Stimulated activated CD8-positive, alpha-beta memory T cell treated with anti-CD3 and anti-CD28 coated beads, Interleukin-4, amount 100 ng/mL, for 24 hours (primary cell): ENCODE measurements around the gene NPPB.

Experiments used
- DNase-seq: peaks from one replicate; pipeline ENCODE4 v3.0.0-alpha.2; 2020; ENCODE audit warnings: low read depth

Gene NPPB

DNA sequence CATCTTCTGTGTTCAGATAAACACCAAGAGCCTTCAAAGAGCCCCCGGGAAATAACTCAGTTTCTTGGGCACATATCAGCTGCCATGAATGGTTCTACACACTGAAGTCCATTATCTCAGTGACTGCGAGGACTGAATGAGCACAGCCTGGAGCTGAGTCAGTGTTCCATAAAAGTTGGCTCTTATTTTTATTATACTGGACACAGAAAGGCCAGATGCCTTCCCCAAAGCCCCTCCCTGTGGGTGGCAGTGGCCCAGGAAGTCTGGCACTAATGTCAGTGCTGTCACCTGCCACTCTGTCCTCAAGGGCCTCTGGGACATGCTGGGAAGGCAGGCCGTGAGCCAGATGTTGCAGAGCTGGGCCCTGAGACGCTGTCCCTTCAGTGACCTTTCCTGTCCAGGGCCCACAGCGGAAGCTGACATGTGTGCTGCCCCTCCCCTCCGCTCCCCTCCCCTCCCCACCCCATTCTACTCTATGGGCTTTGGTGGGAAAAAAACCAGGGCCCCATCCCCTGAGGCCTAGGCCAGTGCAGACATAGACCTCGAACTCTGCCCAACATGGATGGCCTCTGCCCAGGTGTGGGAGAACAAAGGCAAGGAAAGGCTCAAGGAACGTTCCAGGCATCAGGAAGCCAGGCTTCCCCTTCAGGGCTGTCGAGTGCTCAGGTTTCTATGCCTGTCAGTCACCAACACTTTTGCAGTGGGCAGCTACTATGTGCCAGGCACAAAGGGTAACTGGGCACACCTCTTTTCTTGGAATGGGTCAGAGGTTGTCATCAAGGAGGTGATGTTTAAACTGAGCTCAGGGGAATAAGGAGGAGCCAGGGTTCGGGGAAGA is 22.4 kb upstream of the NPPB start:
- DNase-seq = no peak

DNA sequence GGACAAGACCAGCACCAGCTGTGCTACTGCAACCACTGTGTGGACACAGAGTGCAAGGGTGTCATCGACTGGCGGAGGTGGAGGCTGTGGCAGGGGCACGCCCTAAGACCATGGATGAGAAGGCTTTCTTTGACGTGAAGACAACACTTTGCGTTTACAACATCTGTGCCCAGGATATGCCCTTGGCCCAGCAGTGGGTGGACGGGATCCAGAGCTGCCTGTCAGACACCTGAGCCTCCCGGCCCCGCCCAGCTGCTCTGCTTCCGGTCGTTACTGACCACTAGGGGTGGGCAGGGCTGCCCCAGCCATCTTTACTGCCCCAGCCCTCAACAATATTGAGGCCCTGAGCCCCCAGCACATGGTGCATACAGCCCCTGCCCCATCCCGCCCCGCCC is 21.4 kb upstream of the NPPB start:
- DNase-seq = no peak

DNA sequence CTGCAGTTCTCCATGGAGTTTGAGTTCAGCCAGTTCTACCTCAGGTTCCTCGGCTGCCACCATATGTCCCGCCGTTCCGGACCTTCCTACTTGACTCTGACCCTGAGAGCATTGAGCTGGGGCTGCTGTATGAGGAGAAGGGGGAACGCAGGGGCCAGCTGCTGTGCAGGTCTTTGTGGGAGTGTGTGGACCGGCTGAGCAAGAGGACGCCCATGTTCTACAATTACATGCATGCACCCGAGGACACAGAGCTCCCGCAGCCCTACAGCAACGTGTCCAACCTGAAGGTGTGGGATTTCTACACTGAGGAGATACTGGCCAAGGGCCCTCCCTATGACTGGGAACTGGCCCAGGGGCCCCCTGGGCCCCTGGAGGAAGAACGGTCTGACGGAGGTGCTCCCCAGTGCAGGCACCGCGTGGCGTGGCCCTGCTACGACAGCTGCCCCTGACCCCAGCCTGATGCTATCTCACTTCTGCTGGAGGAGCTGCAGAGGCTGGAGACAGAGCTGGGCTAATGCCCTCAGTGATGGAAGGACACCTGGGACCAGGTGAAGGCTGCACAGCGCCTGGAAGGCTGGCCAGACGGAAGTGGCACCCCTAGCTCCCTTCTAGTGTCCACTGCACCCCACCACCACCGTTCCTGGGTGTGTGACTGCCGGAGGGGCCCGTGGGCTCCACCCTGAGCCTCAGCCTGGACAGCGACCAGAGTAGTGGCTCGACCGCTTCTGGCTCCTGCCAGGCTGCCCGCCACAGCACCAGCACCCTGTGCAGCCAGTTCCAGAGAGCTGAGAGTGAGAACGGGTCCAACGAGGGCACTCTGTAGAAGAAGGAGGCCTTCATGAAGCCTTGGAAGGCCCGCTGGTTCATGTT is 20.8 kb upstream of the NPPB start:
- DNase-seq = no peak

DNA sequence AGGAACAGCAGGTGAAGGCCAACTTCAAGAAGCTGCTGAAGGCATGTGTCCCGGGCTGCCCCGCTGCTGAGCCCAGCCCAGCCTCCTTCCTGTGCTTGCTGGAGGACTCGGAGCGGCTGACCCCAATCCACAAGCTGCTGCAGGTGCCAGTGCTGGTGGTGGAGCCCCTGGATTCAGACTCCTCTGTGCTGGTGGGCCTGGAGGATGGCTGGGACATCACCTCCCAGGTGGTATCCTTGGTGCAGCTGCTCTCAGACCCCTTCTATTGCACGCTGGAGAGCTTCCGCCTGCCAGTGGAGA is 20.1 kb upstream of the NPPB start:
- DNase-seq = no peak

GRCh38 chr1:11878081-11878890 is 19.5 kb upstream of the NPPB start:
- no peak for DNase-seq

DNA sequence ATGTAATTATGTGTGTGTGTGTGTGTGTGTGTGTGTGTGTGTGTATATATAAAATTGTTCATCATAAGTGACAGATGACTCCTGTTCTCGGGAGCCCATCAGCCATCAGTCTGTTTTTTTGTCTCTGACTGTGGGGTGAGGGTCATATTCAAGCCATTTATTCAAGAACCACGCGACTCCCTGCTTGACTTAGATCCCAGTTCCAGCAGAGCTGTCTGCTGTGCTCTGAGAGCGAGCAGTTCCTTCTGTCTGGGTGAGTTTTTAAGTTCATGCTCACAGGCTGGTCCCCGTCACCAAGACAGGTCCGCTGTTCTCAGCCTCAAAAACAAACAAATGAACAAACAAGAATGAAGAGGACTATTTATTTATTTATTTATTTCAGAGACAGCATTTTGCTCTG is 18.3 kb upstream of the NPPB start:
- no peak for DNase-seq

DNA sequence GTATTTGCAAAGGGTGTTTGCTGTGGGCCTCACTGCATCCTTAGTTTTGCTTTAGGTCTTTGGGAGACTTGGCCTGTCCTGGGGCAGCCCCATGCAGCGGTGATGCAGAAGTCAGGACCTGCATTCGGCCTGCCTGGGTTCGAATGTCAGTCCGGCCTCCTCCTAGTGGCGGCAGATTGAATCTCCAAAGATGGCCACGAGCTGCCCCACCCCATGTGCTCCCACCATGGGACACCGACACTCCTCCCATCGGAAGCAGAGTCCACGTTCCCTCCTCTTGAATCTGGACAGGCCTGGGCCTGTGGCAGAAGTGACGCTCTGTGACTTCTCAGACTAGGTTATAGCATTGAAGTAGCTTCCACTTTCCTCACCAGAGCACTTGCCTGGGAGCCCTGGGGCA is 16.3 kb upstream of the NPPB start:
- DNase-seq = no peak

DNA sequence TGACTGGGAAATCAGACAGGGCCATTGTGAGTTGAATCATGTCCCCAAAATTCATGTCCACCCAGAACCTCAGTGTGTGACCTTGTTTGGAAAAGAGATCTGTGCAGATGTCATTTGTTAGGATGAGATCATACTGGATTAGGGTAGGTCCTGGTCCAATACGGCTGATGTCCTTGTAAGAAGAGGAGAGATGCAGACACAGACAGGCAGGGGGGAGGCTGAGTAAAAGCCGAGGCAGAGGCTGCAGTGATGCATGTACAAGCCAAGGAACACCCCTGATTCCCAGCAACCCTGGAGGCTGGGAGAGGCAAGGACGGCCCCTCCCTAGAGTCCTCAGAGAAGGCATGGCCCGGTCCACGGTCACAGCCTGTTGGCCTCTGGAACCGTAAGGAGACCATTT is 15.9 kb upstream of the NPPB start:
- DNase-seq = no peak

DNA sequence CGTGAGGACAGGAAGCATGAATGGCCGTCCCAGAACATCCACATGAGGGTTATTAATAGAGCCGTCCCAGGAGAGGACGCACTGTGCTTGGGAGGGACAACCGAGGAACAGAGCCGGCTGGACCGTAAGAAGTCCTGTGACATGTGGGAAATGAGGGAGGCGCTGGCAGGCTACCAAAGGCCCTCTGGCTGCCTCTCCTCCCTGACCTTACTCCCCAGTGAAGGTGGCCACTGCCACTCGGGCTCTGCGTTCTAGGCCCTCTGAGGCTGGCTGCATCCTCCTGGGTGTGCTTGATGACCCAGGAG is 15.5 kb upstream of the NPPB start:
- DNase-seq = no peak

- no peak for DNase-seq
Observed at GRCh38 chr1:11873395-11874257, 14.9 kb upstream of the NPPB start.

DNA sequence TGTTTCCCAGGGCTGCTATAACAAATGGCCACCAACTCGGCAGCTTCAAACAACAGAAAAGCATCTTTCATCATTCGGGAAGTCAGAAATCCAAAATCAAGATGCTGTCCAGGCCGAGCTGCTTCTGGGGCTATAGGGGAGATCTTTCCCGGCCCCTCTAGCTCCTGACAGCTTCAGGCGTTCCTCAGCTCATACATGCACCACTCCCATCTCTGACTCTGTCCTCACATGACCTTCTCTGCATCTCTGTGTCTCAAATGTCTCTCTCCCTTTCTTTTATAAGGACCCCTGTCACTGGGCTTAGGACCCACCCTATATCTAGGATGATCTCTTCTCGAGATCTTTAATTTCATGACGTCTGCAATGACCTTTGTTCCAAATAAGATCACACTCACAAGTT is 13.8 kb upstream of the NPPB start:
- DNase-seq = no peak

DNA sequence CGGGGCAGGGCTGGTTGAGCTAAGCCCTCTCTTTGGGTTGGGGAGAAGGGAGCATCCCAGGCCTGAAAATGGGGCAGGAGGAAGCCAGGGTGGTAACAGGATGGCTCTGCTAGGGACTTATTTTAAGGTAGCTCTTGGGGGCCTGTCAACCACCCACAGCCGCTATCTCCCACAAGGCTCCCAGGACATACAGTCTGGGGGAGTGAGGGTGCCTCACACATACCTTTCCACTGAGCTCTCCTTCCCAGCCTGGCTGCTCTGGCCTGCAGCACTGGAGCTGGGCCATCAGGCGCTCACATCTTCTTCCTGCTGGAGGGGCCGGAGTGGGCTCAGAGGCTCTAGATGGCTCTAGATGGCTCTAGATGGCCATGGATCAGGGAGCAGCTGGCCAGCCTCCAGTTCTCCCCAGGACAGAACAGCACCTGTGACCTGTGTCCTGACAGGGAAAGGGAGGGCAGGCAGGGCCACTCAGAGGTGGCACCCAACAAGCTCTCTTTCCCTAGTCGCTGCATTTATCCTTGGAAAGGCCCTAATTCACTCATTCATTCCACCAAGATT is 11.0 kb upstream of the NPPB start:
- DNase-seq = no peak

DNA sequence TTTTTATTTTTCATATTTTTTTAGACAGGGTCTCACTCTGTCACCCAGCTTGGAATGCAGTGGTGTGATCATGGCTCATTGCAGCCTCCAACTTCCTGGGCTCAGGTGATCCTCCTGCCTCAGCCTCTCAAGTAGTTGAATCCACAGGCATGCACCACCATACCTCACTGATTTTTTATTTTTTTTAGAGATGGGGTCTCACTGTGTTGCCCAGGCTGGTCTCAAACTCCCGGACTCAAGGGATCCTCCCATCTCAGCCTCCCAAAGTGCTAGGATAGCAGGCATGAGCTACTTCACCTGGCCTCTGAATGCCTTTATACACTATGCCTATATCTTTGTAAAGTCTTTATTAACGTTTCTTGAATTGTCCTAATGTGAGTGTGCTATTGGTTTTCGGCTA is 10.4 kb upstream of the NPPB start:
- DNase-seq = no peak

DNA sequence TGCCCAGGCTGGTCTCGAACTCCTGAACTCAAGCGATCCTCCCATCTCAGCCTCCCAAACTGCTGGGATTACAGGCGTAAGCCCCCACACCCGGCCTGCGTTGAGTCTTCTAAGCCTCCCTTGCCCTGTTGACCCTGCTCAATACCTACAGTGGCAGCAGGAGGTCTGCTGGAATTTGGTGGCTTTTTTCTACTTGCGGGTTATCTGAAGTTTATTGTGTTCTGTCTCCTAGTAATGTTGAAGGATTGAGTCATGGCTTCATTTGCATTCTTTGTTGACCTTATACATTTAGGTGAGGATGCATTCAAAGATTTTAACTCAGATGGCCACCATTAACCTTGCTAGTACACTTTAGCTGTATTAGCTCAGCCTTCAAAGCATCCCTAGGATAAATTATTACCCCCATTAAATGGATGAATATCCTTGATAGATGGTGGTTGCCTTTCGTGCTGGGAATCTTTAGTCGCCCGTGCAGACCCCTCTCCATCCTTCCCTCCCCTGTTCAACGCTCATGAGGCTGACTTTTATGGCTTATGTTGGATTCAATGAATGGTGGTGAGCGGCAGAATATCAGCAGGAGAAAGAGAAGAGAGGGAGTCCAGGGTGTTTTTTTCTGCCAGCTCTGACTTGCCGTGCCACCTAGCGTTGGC is 9.7 kb upstream of the NPPB start:
- DNase-seq = no peak

DNA sequence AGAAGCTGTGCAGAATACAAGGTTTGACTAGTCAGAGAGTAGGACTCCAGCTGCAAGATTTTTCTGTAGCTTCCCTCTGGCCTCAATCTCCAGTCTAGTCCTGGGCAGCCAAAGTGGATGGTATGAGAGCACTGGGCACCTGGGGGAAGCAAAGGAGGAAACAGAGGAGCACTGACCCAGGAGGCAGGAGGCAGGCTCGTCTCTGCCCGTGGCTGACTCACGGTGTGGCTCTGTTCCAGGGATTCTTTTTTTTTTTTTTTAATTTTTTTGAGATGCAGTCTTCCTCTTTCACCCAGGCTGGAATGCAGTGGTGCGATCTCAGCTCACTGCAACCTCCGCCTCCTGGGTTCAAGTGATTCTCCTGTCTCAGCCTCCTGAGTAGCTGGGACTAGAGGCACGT is 4.1 kb upstream of the NPPB start:
- no peak for DNase-seq

DNA sequence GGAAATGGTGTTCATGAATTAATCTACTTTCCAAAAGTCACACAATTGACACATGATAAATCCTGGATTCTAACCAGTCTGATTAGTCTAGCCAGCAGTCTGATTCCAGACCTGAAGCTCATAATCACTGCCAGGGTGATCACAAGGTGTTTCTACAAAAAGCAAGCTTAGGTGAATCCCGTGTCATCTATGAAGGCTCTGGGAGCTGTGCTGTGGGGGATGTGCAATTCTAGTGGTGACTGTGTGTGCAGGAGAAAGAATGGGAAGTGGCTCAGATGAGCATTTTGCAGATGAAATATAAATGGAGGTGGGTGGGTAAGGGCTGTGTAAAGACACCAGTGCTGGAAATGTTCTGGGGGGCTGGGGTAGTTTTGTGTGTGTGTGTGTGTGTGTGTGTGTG is 1.8 kb upstream of the NPPB start:
- DNase-seq = no peak

DNA sequence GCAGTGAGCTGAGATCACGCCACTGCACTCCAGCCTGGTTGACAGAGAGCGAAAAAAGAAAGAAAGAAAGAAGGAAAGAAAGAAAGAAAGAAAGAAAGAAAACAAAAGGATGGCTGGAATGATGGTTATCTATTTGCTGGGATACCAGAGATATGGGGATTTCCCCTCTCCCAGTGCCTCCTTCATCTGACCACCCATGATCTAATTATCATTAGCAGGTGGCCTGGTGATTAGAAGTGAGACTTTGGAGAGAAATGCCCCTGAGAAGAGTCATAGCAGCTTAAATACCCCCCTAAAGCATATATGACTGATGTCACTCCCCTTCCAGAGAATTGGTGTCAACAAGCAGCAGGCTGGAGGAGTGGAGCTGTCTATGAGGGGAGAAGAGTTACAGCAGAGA is 1.3 kb upstream of the NPPB start:
- no peak for DNase-seq

DNA sequence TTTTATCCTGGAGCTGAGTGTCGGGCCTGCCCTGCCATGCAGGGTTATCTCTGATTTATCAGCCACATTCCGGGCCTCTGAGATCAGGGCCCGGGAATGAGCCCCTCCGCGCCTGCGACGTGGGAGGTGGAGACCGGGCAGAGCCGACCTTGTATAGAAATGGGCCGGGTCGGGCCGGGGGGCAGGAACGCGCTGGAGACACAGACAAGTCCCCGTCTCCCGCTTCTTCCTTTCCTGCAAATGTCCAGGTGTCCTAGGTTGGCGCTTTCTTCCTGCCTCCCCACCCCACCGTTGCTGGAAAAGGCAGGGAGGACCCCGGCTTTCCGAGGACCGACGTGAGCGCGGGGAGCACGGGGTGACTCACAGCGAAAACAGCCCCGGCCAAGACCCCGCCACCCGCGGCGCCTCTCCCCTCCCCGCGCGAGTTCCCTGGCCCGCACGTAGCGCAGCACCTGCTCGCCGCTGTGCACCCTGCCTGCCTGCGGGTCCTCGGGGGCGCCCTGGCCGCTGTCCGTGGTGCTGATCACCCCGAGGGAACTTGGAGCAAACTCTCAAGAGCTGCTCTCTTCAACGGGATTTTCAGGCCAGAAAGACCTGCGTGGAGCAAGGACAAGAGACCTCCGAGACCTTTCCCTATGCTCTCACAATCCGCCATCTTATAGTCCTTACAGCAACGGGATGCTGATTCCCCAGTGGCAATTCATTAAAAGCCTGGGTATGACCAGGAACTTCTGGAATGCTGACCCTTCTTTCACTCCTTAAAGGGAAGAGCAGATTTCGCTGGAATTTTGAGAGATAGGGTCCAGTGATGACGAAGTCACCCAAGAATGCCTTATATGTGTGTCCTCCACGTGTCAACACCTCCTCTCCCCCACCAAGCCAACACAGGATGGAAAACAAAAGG is 475 bp upstream of the NPPB start:
- DNase-seq = peak; percentile 58

- DNase-seq = no peak
Observed at GRCh38 chr1:11858158-11858557, 587 bp downstream of the NPPB start.
